Omental fat pad (tissue), 4 donors: Measurements from ENCODE around the gene RPS18. TPM values are rescaled to one million over a fixed set of nuclear protein-coding genes. Genes with fewer than 3 reads are reported as not detected.
"Not testable (repeated sequence)": the region's sequence is repeated elsewhere in the genome, so short reads cannot be mapped to it uniquely, and the experiment has no call there.

ENCODE experiments used
- ATAC-seq: fragments of 150-250 bp; one replicate; pipeline ENCODE4 v1.9.1; 2016; ENCODE audit warnings: mild to moderate bottlenecking, moderate library complexity; ENCODE audit not compliant: low FRiP score
- DNase-seq: peaks from one replicate; pipeline ENCODE4 v3.0.0-alpha.2; 2019; ENCODE audit warnings: low spot score
- total RNA-seq, 4 donors: library from RNA; depleted of rRNA; stranded (reverse); fragments of >200 nt; gene quantifications; one replicate each; pipeline ENCODE4 v1.1.0, GENCODE V29; 2016
- TF ChIP-seq, protein P1 (sequence below), 3 donors: fragments of 450-650 bp; IDR thresholded peaks; one replicate each; pipeline ENCODE4 v1.5.1; 2016 to 2017; ENCODE audit warnings: antibody characterized with exemption in 3 of 3, mild to moderate bottlenecking in 3 of 3, moderate library complexity in 2 of 3

The RPS18 gene
- total RNA-seq, 4 donors from 2014 or later, result 2,708 to 4,129 (median 3,024) TPM

DNA sequence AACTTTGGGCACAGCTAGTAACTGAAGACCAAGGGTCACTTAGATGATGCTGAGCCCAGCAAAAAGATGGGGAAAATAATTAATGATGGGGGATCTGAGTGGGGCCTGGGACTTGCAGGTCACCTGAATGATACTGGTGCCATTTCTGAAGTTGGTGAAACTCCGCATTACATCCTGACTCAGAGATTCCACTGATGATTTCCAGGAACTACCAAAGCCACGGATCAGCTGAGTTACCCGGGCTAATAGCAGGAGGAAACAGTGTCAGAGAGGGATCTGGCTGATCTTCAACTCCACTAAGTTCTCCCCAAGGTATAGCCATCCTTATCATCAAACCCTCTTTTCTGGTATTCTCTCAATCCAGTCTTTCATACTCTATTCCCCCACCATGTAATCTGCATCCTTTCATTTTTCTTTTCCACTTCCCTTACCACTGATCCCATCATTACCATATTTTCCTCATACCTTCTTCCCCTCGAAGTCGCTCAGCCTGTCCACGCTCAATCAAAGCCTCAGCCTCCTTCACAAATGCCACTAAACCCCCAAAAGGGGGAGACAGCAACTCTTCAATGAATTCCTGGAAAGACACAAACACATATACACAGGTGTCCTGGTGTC lies 20.4 kb upstream of the RPS18 start:
- ATAC-seq (no peak), DNase-seq (no peak)
- TF ChIP-seq, protein P1, sequence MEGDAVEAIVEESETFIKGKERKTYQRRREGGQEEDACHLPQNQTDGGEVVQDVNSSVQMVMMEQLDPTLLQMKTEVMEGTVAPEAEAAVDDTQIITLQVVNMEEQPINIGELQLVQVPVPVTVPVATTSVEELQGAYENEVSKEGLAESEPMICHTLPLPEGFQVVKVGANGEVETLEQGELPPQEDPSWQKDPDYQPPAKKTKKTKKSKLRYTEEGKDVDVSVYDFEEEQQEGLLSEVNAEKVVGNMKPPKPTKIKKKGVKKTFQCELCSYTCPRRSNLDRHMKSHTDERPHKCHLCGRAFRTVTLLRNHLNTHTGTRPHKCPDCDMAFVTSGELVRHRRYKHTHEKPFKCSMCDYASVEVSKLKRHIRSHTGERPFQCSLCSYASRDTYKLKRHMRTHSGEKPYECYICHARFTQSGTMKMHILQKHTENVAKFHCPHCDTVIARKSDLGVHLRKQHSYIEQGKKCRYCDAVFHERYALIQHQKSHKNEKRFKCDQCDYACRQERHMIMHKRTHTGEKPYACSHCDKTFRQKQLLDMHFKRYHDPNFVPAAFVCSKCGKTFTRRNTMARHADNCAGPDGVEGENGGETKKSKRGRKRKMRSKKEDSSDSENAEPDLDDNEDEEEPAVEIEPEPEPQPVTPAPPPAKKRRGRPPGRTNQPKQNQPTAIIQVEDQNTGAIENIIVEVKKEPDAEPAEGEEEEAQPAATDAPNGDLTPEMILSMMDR (IDR thresholded peaks at IDR 0.05), result no peak

DNA sequence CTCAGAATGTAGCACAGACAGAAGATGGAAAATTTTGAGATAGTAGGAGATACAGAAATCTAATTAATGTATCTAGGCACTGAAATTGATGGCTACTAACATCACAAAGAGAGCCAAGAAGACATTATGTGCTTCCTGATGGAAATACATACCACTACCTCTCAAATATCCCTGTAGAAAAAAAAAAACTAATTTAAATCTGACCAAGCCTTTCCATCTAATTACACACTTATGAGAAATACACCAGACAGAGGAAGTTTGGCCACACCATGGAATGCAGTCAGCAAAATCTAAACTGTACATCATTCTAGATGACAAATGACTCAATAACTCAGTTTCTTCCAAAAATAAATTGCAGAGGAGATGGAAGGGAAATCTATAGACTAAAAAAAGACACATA lies 19.1 kb upstream of the RPS18 start:
- ATAC-seq (no peak), DNase-seq (no peak)

DNA sequence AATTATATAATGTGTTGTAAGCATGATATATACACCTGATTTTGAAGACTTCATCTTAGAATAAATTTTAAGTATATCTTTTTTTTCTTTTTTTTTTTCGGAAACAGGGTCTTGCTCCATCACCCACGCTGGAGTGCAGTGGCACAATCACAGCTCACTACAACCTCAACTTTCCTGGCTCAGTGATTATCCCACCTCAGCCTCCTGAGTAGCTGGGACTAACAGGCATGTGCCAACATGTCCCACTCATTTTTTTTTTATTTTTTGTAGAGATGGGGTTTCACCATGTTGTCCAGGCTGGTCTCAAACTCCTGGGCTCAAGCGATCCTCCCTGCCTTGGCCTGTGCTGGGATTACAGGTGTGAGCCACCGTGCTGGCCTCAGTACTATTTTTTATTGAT lies 17.3 kb upstream of the RPS18 start:
- ATAC-seq (no peak), DNase-seq (no peak)
- TF ChIP-seq, protein P1 (IDR thresholded peaks at IDR 0.05), result no peak

More for the DNA sequence above, 19.1 kb upstream of the RPS18 start:
- TF ChIP-seq, protein P1 (IDR thresholded peaks at IDR 0.05), result no peak

DNA sequence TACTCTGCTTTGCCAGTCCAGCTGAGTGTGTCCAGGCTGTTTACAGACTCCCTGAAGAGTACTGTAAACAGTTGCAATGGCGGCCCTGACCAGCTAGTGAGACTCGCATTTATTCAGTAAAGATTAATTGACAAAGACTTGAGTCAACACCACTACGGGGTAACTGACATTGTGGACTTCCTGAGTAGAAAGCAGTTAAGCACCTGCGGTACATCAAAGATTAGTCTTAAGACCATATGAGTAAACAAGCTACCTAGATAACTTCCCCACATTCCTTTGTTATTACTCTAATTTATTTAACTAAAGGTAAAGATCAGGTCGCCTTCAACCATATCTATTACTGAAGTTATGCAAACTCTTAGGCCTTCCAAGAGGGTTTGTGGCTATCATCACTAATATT lies 12.8 kb upstream of the RPS18 start:
- TF ChIP-seq, protein P1 (IDR thresholded peaks at IDR 0.05), result no peak
- DNase-seq (no peak), ATAC-seq (no peak)

DNA sequence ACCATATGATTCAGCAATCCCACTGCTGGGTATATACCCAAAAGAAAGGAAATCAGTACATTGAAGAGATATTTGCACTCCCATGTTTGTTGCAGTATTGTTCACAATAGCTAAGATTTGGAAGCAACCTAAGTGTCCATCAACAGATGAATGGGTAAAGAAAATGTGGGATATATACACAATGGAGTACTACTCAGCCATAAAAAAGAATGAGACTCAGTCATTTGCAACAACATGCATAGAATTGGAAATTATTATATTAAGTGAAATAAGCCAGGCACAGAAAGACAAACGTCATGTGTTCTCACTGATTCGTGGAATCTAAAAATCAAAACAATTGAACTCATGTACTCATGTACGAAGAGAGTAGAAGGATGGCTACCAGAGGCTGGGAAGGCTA lies 9.4 kb upstream of the RPS18 start:
- ATAC-seq, DNase-seq: not testable (repeated sequence)

DNA sequence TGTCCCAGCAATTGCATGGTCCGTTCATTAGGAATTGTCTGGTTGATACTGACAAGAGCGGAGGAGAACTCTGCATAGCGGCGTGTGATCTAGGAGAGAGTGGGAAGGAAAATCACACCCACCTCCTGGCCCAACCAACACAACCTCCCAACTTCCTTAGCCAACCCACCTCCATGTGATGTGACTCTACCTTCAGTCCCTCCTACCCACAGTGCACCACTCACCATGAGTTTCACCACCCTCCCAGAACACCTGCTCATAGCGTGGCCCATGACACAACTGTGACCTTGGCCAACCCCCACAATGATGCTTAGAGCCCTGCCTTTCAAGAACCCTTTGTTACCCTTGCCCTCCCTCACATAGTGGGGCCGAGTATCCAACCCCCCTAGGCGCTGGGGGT lies 7.9 kb upstream of the RPS18 start:
- TF ChIP-seq, protein P1 (IDR thresholded peaks at IDR 0.05), result no peak
- DNase-seq (no peak), ATAC-seq (no peak)

DNA sequence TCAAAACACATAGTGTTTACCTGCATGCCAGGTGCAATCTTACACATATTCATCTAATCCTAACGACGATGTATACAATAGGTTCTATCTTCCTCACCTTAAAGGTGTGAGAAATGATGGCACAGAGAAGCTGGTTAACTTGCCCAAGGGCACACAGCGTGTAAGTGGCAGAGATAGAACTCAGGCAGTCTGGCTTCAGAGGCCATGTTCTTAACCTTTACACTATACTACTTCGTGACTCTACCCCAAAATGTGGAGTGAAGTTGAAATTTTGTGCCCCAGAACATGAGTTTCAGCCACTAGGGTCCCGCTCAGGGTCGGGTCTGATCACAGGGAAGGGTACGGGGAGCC lies 783 bp upstream of the RPS18 start:
- no peak for ATAC-seq
- no peak for DNase-seq
- TF ChIP-seq, protein P1 (IDR thresholded peaks at IDR 0.05), result no peak
